Stimulated activated CD8-positive, alpha-beta memory T cell treated with anti-CD3 and anti-CD28 coated beads, Interleukin-12 subunit alpha, Interleukin-12 subunit beta, amount 100 ng/mL, for 24 hours (primary cell): ENCODE results near the gene SPNS2.

Source experiments
- DNase-seq: peaks from one replicate; pipeline ENCODE4 v3.0.0-alpha.2; 2020; ENCODE audit errors: extremely low read depth

SPNS2 gene

GRCh38 chr17:4503283-4504025 lies 4.8 kb downstream of the SPNS2 start:
- no peak for DNase-seq

- DNase-seq: no peak
Observed at GRCh38 chr17:4504188-4504587, 5.5 kb downstream of the SPNS2 start.

GRCh38 chr17:4505187-4505586 lies 6.5 kb downstream of the SPNS2 start:
- no peak for DNase-seq

GRCh38 chr17:4506175-4506813 lies 7.6 kb downstream of the SPNS2 start:
- no peak for DNase-seq

- DNase-seq: no peak
Observed at GRCh38 chr17:4506892-4507291, 8.2 kb downstream of the SPNS2 start.

GRCh38 chr17:4507361-4508111 lies 8.9 kb downstream of the SPNS2 start:
- DNase-seq: no peak

GRCh38 chr17:4508207-4508606 lies 9.5 kb downstream of the SPNS2 start:
- DNase-seq: no peak

- DNase-seq: no peak
Observed at GRCh38 chr17:4509401-4509800, 10.7 kb downstream of the SPNS2 start.

GRCh38 chr17:4509923-4510617 lies 11.4 kb downstream of the SPNS2 start:
- DNase-seq: no peak

- DNase-seq: no peak
Observed at GRCh38 chr17:4510618-4510941, 11.9 kb downstream of the SPNS2 start.

GRCh38 chr17:4511199-4511932 lies 12.7 kb downstream of the SPNS2 start:
- no peak for DNase-seq

GRCh38 chr17:4512156-4513112 lies 13.8 kb downstream of the SPNS2 start:
- no peak for DNase-seq

- no peak for DNase-seq
Observed at GRCh38 chr17:4513113-4514032, 14.7 kb downstream of the SPNS2 start.

- DNase-seq: no peak
Observed at GRCh38 chr17:4514206-4514605, 15.5 kb downstream of the SPNS2 start.

- DNase-seq: no peak
Observed at GRCh38 chr17:4514779-4515178, 16.1 kb downstream of the SPNS2 start.

- DNase-seq: no peak
Observed at GRCh38 chr17:4515501-4515900, 16.8 kb downstream of the SPNS2 start.

- DNase-seq: no peak
Observed at GRCh38 chr17:4516735-4517134, 18.1 kb downstream of the SPNS2 start.

GRCh38 chr17:4518901-4519300 lies 20.2 kb downstream of the SPNS2 start:
- no peak for DNase-seq

GRCh38 chr17:4519361-4519788 lies 20.7 kb downstream of the SPNS2 start:
- DNase-seq: no peak
